Motor neuron (in vitro differentiated cells): ENCODE results near the gene MRPS34. TPM values are rescaled to one million over a fixed set of nuclear protein-coding genes. Genes with fewer than 3 reads are reported as not detected.
"Not testable (repeated sequence)": the region's sequence is repeated elsewhere in the genome, so short reads cannot be mapped to it uniquely, and the experiment has no call there.

Source experiments
- ATAC-seq, 8 experiments: fragments of 200-7000 bp; cut with Tn5 transposase; replicated peaks in 6 of 8; 2 replicates each; pipeline ENCODE4 v1.8.0; 2021; ENCODE audit warnings: mild to moderate bottlenecking in 8 of 8, moderate library complexity in 8 of 8
- H3K27ac ChIP-seq, 2 donors: fragments of 250-450 bp; sonication (Bioruptor Pico); 2 replicates each; pipeline ENCODE4 v1.9.0; 2021; ENCODE audit warnings: antibody characterized with exemption in 2 of 2, mild to moderate bottlenecking in 2 of 2, moderate library complexity in 1 of 2
- H3K4me1 ChIP-seq, 2 donors: fragments of 250-450 bp; sonication (Bioruptor Pico); replicated peaks in 1 of 2; 2 replicates each; pipeline ENCODE4 v1.6.1; 2021; ENCODE audit warnings: antibody characterized with exemption in 2 of 2, mild to moderate bottlenecking in 2 of 2, moderate library complexity in 1 of 2
- H3K4me3 ChIP-seq, 5 donors: fragments of 250-450 bp; sonication (Bioruptor Pico); 2 replicates each; pipeline ENCODE4 v1.9.0; 2021; ENCODE audit warnings: antibody characterized with exemption in 5 of 5, mild to moderate bottlenecking in 5 of 5, moderate library complexity in 4 of 5
- WGBS, 10 experiments: fragments of 450-650 bp; shearing (Covaris generic); methylation state at CpG; one replicate each; pipeline ENCODE4 v1.0.0; 2022; 5-methylcytosine and 5-hydroxymethylcytosine counted together
- in situ Hi-C, 9 experiments: fragments of 400-800 bp; cut with MboI; loops; one replicate each; pipeline ENCODE4 v1.15.0; 2021; ENCODE audit warnings: low sequenced_read_pairs in 9 of 9, low pct_unique_long_range_greater_than_20kb in 2 of 9; ENCODE audit not compliant: unreplicated experiment in 9 of 9
- total RNA-seq, 8 experiments: library from RNA; unstranded; fragments of 300-600 nt; gene quantifications; 2 replicates each; pipeline versions ENCODE4 v1.2.3 to v1.2.4, GENCODE V29; 2022

The MRPS34 gene
- total RNA-seq, 8 experiments from 2014 or later: 68.4 to 150 (median 87.1) TPM

DNA sequence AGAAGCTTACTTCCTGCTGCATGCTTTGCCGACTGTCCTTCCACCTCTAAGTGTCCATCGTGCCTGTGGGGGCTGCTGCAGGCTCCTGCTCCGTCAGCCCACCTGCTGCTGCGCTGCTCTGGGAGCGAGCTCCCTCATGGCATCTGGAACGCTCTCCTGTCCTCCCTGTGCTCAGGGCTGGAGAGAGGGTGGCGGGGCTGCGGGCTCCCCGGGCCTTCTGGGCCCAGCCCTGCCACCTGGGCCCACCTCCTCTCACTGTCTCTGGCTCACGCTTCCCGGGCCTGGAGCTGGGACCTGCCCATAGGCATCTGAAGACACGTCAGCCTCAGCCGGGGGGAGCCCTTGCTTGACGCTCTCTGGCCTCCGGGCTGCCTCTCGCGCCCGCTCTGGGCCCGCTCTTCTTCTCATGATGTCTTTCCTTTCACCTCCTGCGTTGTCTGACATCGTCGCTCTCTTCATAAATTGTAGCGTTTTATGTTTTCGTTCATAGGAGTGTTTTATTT is 28.5 kb downstream of the MRPS34 start:
- Histone ChIP-seq H3K4me1 (no peaks in the 10 kb centered on the region), H3K27ac (no peak overlapping the region), H3K4me3 (no peak overlapping the region)
- in situ Hi-C loops: no loop called here
- 88 to 100% (median 98%) methylated on average over 1 to 17 of the region's 24 CpGs; no CpG with 5 or more reads in 1 of the 10 experiments for WGBS, 10 experiments
- ATAC-seq: no peak

DNA sequence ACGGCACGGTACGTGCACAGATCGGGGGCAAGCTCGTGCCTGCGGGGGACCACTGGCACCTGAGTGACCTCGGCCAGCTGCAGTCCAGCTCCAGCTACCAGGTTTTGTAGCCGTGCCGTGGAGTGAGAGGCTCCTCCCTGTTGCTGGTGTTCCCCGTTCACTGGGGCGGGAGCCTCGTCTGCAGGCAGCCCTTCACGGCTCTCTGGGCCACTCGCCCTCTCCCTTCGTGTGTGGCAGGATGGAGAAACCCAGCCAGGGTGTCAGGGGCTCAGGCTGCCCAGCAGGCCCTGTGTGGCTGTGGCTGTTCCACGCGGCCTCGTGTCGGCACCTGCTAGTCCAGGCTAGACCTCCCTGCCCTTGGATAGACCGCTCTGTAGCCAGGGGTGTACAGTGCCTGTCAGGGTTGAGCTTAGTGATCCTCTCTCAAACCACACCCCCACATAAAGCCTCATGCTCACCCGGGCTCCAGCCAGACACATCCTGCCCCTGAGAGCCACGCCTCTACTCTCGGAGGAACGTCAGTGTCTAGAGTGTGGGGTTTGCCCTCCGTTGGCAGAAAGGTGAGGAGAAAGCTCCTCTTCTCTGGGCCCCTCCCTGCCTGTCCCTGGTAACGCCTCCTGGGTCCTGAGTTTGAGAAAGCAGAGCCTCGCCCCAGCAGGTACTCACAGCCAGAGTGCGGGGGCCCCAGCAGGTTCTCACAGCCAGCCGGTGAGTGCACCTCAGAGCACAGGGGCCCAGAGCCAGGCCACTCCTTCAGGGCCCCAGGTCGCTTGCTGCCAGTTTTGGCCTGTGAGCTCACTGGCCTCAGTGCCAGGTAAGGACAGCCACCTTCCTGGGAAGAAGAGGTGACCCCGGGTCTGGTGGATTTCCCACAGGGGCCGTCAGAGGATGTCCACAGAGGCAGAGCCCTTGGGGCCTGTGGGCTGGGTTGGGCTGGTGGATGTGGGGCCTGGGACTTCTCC is 29.3 kb downstream of the MRPS34 start:
- no peak for ATAC-seq
- no peak overlapping the region for H3K27ac ChIP-seq
- H3K4me3 ChIP-seq: no peak overlapping the region
- no peaks in the 10 kb centered on the region for H3K4me1 ChIP-seq
- 78 to 100% (median 93%) methylated on average over 2 to 4 of the region's 32 CpGs; no CpG with 5 or more reads in 6 of the 10 experiments for WGBS, 10 experiments
- in situ Hi-C loops: no loop called here

DNA sequence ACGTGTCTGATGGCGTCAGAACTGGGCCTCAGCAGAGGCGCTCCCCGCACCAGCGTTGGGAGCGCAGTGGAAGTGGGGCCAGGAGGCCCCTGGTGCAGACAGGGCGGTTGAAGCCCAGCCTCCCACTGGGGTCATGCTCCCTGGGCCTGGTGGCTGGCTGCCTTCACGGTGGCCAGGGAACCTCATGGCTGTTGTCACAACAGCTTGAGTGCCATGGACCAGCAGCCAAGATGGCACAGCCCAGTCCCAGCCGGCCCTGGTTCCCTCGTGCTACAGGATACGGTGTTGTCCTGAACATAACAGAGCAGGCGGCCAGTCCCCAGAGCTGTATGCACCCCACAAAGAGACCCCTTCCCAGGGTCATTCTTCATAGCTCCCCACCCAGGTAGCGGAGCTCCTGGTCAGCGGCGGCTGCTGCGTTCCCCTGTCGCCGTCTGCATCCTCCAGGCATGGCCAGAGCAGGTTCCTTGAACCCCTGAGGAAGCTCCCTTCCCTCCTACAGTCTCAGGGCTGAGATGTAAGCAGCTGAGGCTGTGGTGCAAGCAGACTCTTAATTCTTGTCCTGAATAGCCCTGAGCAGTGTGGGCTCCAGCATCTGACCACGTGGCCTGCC is 31.3 kb downstream of the MRPS34 start:
- WGBS, 10 experiments: 88 to 100% (median 100%) methylated on average over 2 to 9 of the region's 19 CpGs; no CpG with 5 or more reads in 7 of the 10 experiments
- in situ Hi-C loops: no loop called here
- Histone ChIP-seq H3K4me1 (no peaks in the 10 kb centered on the region), H3K27ac (no peak overlapping the region), H3K4me3 (no peak overlapping the region)
- peak in 1 of 8 experiments; percentile 12 for ATAC-seq

DNA sequence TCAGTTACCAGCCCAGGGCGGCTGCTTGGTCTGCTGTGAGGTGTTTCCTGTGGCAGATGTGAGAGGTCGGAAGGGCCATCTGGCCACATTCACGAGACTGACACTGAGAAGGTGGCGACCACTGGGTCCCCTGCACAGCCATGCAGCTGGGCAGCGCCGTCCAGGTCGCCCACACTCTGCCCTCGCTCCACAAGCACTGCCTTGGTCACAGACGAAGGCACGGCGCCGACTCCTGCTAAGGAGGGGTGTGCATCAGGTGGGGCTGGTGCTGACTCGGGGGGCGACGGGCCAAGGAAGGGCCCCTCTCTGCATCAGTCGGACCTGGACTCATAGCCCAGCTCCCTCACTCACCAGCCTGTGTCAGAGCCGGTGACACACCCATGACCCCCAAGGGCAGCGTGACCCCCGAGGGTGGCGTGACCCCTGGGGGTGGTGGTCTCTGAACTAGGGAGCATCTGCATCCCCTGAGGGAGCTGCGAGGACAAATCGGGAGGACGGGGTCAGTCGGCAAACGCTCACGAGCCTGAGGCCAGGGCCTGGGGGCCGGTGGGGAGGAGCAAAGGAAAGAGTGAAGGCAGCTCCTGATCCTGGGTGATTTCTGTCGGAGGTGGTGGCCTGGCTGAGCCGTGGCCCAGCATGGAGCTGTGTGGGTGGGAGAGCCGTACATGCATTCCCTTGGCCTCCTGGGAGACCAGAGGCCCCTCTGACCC is 32.0 kb downstream of the MRPS34 start:
- Histone ChIP-seq H3K4me1 (no peaks in the 10 kb centered on the region), H3K4me3 (no peak overlapping the region), H3K27ac (no peak overlapping the region)
- in situ Hi-C loops: no loop called here
- ATAC-seq: peak in 1 of 8 experiments; percentile 10
- 81 to 100% (median 95%) methylated on average over 1 to 5 of the region's 30 CpGs; no CpG with 5 or more reads in 6 of the 10 experiments for WGBS, 10 experiments

DNA sequence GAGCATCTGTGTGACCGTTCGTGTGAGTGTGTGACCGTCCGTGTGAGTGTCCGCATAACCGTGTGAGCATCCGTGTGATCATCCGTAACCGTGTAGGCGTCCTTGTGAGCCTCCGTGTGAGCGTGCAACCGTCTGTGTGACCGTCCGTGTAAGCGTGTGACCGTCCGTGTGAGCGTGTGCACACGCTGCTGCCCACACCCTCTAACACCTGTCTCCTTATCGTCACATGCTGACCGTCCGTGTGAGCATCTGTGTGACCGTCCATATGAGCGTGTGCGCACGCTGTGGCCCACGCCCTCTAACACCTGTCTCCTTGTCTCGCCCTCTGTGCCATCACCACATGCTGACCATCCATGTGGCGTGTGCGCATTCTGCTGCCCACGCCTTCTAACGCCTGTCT is 32.7 kb downstream of the MRPS34 start:
- Histone ChIP-seq H3K4me3 (no peak overlapping the region), H3K4me1 (no peaks in the 10 kb centered on the region), H3K27ac (no peak overlapping the region)
- 90 to 100% (median 97%) methylated on average over 1 to 6 of the region's 33 CpGs; no CpG with 5 or more reads in 5 of the 10 experiments for WGBS, 10 experiments
- in situ Hi-C loops: no loop called here
- ATAC-seq: no peak

DNA sequence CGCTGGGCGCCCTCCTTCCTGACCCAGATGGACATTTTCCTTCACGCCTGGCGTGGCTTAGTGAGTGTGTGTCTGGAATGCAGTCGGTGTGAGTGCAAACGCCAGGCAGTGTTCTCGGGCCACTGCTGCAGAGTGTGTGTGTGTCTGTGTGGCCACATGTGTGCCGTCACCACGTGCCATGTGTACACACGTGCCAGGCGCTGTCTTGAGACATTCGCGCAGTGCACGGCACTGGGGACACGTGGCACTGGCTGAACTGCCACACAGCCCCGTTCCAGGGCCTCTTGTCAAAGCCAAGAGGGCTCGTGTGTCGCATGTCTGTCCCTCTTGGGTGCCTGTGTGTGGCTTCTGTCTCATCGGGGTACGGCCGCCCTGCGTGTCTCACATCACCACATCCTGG is 38.1 kb downstream of the MRPS34 start:
- Histone ChIP-seq H3K4me3 (no peak overlapping the region), H3K27ac (no peak overlapping the region), H3K4me1 (no peaks in the 10 kb centered on the region)
- no peak for ATAC-seq
- in situ Hi-C loops: no loop called here
- 95 to 100% (median 100%) methylated on average over 2 to 14 of the region's 22 CpGs; no CpG with 5 or more reads in 5 of the 10 experiments for WGBS, 10 experiments

DNA sequence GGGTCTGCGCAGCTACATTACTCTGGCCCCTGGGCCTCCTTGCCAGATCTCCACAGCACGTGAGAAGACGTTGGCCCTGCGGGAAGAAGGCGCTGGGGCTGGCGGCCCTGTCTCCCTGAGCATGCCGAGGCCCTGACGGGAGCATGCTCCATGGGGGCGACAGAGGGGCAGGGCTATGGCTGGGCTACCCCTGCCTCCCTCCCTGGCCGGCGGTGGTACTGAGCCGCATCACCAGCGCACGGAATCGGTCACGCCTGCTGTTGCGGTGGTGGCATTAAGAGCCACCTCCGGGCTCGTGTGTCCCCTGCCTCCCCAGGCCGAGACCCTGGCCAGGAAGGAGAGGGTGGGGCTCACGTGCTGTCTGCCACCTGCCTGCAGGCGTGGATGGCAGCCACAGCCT is 38.8 kb downstream of the MRPS34 start:
- Histone ChIP-seq H3K4me3 (no peak overlapping the region), H3K27ac (no peak overlapping the region), H3K4me1 (no peaks in the 10 kb centered on the region)
- ATAC-seq: peak in 2 of 8 experiments; percentile 11 to 22
- 90 to 95% methylated on average over 2 to 15 of the region's 22 CpGs; no CpG with 5 or more reads in 8 of the 10 experiments for WGBS, 10 experiments
- in situ Hi-C loops: no loop called here

DNA sequence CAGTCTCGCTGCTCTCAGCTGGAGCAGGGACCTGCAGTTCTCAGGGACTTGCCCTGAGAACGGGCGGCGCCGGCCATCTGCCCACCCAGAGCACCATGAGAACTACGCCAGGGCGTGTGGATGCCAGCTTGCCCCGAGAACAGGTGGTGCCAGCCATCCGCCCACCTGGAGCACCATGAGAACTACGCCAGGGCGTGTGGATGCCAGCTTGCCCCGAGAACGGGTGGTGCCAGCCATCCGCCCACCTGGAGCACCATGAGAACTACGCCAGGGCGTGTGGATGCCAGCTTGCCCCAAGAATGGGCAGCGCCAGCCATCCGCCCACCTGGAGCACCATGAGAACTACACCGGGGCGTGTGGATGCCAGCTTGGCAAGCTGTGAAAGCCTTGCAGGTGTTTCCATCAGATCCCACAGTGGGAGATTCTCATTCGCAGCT is 40.4 kb downstream of the MRPS34 start:
- H3K4me3 ChIP-seq, H3K27ac ChIP-seq, H3K4me1 ChIP-seq, in situ Hi-C loops: not testable (repeated sequence)
- ATAC-seq: peak in 1 of 8 experiments; percentile 7
- 77 to 87% (median 80%) methylated on average over 2 to 6 of the region's 21 CpGs; no CpG with 5 or more reads in 7 of the 10 experiments for WGBS, 10 experiments

DNA sequence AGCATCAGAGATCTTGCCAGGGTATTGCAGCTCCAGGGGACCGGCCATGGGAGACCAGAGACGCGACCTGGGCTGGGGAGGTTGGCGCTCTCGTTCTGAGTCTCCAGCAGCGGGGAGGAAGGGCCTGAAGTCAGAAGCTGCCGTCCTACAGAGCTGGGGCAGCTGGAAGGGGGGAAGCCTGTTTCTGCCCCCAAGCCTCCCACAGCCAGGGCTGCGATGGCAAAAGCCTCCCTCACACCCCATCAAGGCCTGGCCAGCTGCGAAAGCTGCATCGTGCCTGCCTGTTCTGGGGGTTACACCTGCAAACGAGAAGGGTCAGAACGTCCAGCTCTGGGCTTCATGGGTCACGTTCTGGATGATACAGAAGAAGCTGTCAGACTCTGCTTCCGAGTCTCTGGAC is 40.9 kb downstream of the MRPS34 start:
- Histone ChIP-seq H3K4me1 (no peaks in the 10 kb centered on the region), H3K4me3 (no peak overlapping the region), H3K27ac (no peak overlapping the region)
- in situ Hi-C loops: no loop called here
- ATAC-seq: peak in 3 of 8 experiments; percentile 6 to 20 (median 16)
- 80 to 93% (median 86%) methylated on average over 1 to 4 of the region's 14 CpGs; no CpG with 5 or more reads in 5 of the 10 experiments for WGBS, 10 experiments

DNA sequence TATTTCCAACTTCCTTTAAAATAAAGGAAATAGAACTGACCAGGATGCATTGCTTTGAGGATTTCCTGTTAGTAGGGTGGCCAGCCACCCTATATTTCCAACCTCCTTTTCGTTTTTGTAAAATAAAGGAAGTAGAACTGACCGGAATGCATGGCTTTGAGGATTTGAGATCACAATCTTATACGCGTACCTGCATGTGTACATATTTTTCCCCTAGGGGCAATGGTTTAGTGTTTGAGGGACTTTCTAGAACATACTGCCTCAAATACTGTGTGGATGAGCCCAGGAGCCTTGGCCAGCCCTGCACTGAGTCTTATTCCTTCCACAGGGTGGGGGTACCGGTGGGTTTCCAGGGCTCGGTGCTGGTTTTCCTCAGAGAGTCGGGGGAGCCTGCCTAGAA is 41.3 kb downstream of the MRPS34 start:
- in situ Hi-C loops: no loop called here
- peak in 2 of 8 experiments; percentile 13 to 23 for ATAC-seq
- Histone ChIP-seq H3K4me1 (no peaks in the 10 kb centered on the region), H3K4me3 (no peak overlapping the region), H3K27ac (no peak overlapping the region)
- WGBS, 10 experiments: 60 to 100% (median 88%) methylated on average over 1 to 6 of the region's 7 CpGs; no CpG with 5 or more reads in 5 of the 10 experiments

DNA sequence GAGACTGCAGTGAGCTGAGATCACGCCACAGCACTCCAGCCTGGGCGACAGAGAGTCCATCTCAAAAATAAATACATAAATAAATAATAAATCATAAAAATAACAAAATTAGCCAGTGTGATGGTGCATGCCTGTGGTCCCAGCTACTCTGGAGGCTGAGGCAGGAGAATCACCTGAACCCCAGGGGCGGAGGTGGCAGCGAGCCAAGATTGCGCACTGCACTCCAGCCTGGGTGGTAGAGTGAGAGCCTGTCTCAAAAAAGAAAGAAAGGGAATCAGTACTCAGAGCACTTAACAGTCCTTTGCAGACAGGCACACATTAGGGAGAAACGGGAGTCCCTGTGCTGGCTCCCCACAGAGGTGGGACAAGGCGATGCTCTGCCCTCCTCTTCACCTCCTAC is 41.9 kb downstream of the MRPS34 start:
- WGBS, 10 experiments: 83 to 100% (median 88%) methylated on average over 1 to 4 of the region's 7 CpGs; no CpG with 5 or more reads in 1 of the 10 experiments
- ATAC-seq: no peak
- no peak overlapping the region for H3K4me3 ChIP-seq
- no peak overlapping the region for H3K27ac ChIP-seq
- H3K4me1 ChIP-seq: no peaks in the 10 kb centered on the region
- in situ Hi-C loops: no loop called here

DNA sequence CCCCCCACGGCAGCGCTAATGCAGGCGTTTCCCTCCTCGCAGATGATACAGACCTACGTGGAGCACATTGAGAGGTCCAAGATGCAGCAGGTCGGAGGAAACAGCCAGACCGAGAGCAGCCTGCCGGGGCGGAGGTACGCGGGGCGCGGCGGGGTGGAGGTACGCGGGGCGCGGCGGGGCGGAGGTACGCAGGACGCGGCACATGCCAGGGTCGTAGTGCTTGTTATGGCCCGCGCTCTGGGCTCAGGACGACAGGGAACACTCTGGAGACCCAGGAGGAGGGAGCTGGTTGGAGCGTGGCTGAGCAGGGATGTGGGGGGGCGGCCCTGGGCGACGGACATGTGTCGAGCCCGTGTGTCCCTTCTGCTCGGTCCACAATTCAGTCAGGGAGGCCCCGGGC is 43.5 kb downstream of the MRPS34 start:
- in situ Hi-C loops: no loop called here
- no peak for ATAC-seq
- no peak overlapping the region for H3K27ac ChIP-seq
- H3K4me3 ChIP-seq: no peak overlapping the region
- no peaks in the 10 kb centered on the region for H3K4me1 ChIP-seq
- WGBS, 10 experiments: 40 to 100% (median 92%) methylated on average over 1 to 4 of the region's 35 CpGs; no CpG with 5 or more reads in 7 of the 10 experiments
